MM.1S (cell line): ENCODE results near the gene KRT8.

ENCODE experiments used
- DNase-seq: peaks from one replicate; pipeline ENCODE4 v3.0.0-alpha.2; 2015
- H2AFZ ChIP-seq: fragments of 300-600 bp; sonication (generic); 2 replicates; pipeline ENCODE4 v1.6.0; 2016; ENCODE audit warnings: antibody characterized with exemption, low read length
- H3F3A ChIP-seq: fragments of 300-600 bp; sonication (generic); 2 replicates; pipeline ENCODE4 v1.6.1; 2016; ENCODE audit warnings: mild to moderate bottlenecking, antibody characterized with exemption, low read length, moderate library complexity, mixed read lengths; ENCODE audit not compliant: insufficient read depth
- H3K27ac ChIP-seq: fragments of 300-600 bp; sonication (generic); 2 replicates; pipeline ENCODE4 v1.5.1; 2016; ENCODE audit warnings: mild to moderate bottlenecking, low read length
- H3K27me3 ChIP-seq: fragments of 300-600 bp; sonication (generic); replicated peaks from 2 replicates; pipeline ENCODE4 v1.6.0; 2016; ENCODE audit warnings: low read length; ENCODE audit not compliant: insufficient read depth
- H3K36me3 ChIP-seq: fragments of 300-600 bp; sonication (generic); replicated peaks from 2 replicates; pipeline ENCODE4 v1.6.1; 2016; ENCODE audit warnings: mild to moderate bottlenecking, low read length, mixed read lengths; ENCODE audit not compliant: insufficient read depth
- H3K4me1 ChIP-seq: fragments of 300-600 bp; sonication (generic); 2 replicates; pipeline ENCODE4 v1.6.1; 2016; ENCODE audit warnings: low read length, mixed read lengths
- H3K4me2 ChIP-seq: fragments of 300-600 bp; sonication (generic); 2 replicates; pipeline ENCODE4 v1.6.0; 2016; ENCODE audit warnings: low read depth, low read length
- H3K4me3 ChIP-seq: fragments of 300-600 bp; sonication (generic); 2 replicates; pipeline ENCODE4 v1.5.1; 2016; ENCODE audit warnings: low read length, mixed read lengths
- H3K79me2 ChIP-seq: fragments of 300-600 bp; sonication (generic); 2 replicates; pipeline ENCODE4 v1.6.1; 2016; ENCODE audit warnings: mixed run types, low read length, mixed read lengths
- H3K9ac ChIP-seq: fragments of 300-600 bp; sonication (generic); 2 replicates; pipeline ENCODE4 v1.6.1; 2016; ENCODE audit warnings: low read length, mixed read lengths
- H3K9me2 ChIP-seq: fragments of 300-600 bp; sonication (generic); replicated peaks from 2 replicates; pipeline ENCODE4 v1.6.1; 2016; ENCODE audit warnings: mild to moderate bottlenecking, low read length, mixed read lengths; ENCODE audit not compliant: insufficient read depth
- H3K9me3 ChIP-seq: fragments of 300-600 bp; sonication (generic); replicated peaks from 2 replicates; pipeline ENCODE4 v1.6.1; 2016; ENCODE audit warnings: mild to moderate bottlenecking, low read length, mixed read lengths; ENCODE audit not compliant: insufficient read depth
- H4K20me1 ChIP-seq: fragments of 300-600 bp; sonication (generic); 2 replicates; pipeline ENCODE4 v1.6.1; 2016; ENCODE audit warnings: mild to moderate bottlenecking, low read length, moderate library complexity, mixed read lengths; ENCODE audit not compliant: insufficient read depth
- CTCF ChIP-seq: fragments of 300-600 bp; sonication (generic); IDR thresholded peaks from 2 replicates; pipeline ENCODE4 v1.5.1; 2016; ENCODE audit warnings: antibody characterized with exemption, low read length, mixed read lengths
- EZH2 ChIP-seq: fragments of 300-600 bp; sonication (generic); optimal IDR thresholded peaks from 2 replicates; pipeline ENCODE3; 2017; ENCODE audit warnings: low read depth, mild to moderate bottlenecking, antibody characterized with exemption, low read length, mixed read lengths
- EZH2phosphoT487 ChIP-seq: fragments of 300-600 bp; sonication (generic); IDR thresholded peaks from 2 replicates; pipeline ENCODE4 v1.6.1; 2018; ENCODE audit warnings: antibody characterized with exemption, low read length

Gene KRT8

GRCh38 chr12:52876372-52876771, 28.5 kb downstream of the KRT8 start:
- Histone ChIP-seq H3K4me3 (no peak overlapping the region), H3K9me3 (no peaks in the 10 kb centered on the region), H3K9ac (no peak overlapping the region), H3K4me2 (no peak overlapping the region), H3K9me2 (no peaks in the 10 kb centered on the region), H3K27me3 (no peaks in the 10 kb centered on the region; the same call in 1 of the 2 replicates), H3K4me1 (0 out of 2 replicates have a peak, but pooled peaks cover 8% of the 10 kb centered on the region), H3K27ac (no peak overlapping the region), H3K79me2 (no peaks in the 10 kb centered on the region), H4K20me1 (no peaks in the 10 kb centered on the region), H3K36me3 (no peaks in the 10 kb centered on the region), H3F3A (no peaks in the 10 kb centered on the region), H2AFZ (no peak overlapping the region)
- DNase-seq: no peak
- TF ChIP-seq EZH2 (no peak), CTCF (no peak), EZH2phosphoT487 (no peak)

DNA sequence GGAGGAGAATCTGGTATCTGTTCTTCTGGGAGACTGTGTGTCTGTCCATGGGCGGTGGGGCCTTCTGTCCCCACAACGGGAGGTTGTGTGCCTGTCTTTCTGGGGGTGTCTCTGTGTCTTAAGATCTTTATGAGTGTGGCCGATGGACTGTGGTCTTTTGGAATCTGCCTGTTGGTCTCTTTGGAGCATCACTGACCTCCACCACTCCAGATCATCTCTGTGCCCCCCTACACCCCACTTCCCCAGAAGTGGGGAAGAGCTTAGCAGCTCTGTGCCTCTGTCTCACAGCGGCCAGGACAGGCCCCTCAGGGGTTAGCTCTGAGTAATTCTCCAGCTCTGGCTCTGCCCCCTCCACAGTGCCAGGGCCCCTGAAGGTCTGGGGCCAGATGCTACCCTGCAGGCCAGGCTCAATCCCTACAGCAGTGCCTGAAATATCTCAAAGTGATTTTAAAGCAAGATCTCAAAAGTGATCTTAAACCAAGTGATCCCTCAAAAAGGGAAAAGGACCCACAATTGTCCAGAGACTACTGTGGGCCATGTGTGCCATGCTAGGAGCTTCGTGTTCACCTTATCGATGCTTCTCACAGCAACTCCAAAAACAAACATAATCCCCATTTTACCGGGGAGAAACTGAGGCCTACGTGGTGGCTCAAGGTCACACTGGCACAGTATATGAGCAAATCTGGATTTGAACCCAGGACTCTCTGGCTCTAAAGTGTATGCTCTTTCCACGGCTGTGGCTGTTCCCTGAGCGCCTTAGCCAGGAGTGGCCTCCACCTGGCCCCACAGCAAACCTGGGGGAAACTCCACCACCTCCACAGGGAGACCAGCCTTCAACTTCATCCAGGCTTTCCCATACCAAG, 30.1 kb downstream of the KRT8 start:
- peak overlapping the region; percentile 46; the same call in 1 of the 2 replicates for H2AFZ ChIP-seq
- peak overlapping the region; percentile 57 for H3K4me3 ChIP-seq
- no peaks in the 10 kb centered on the region for H3K36me3 ChIP-seq
- DNase-seq: no peak
- H3K9me3 ChIP-seq: no peaks in the 10 kb centered on the region
- 0 out of 2 replicates have a peak, but pooled peaks cover 9% of the 10 kb centered on the region for H3K4me1 ChIP-seq
- no peaks in the 10 kb centered on the region for H3F3A ChIP-seq
- peak overlapping the region; percentile 55; the same call in 1 of the 2 replicates for H3K4me2 ChIP-seq
- H3K9ac ChIP-seq: peak overlapping the region; percentile 9; the same call in 1 of the 2 replicates
- no peaks in the 10 kb centered on the region for H3K27me3 ChIP-seq
- H3K9me2 ChIP-seq: no peaks in the 10 kb centered on the region
- H3K79me2 ChIP-seq: no peaks in the 10 kb centered on the region
- TF ChIP-seq EZH2 (no peak), EZH2phosphoT487 (no peak), CTCF (no peak)
- no peaks in the 10 kb centered on the region for H4K20me1 ChIP-seq
- no peak overlapping the region for H3K27ac ChIP-seq

GRCh38 chr12:52873832-52874572, 30.9 kb downstream of the KRT8 start:
- Histone ChIP-seq H4K20me1 (no peaks in the 10 kb centered on the region), H3K79me2 (no peaks in the 10 kb centered on the region), H3K36me3 (no peaks in the 10 kb centered on the region), H2AFZ (peak overlapping the region; percentile 75), H3F3A (no peaks in the 10 kb centered on the region), H3K4me2 (peak overlapping the region; percentile 84), H3K27me3 (no peaks in the 10 kb centered on the region), H3K9me3 (no peaks in the 10 kb centered on the region), H3K9me2 (no peaks in the 10 kb centered on the region), H3K9ac (peak overlapping the region; percentile 67; the same call in 1 of the 2 replicates), H3K4me3 (peak overlapping the region; percentile 57), H3K27ac (no peak overlapping the region), H3K4me1 (0 out of 2 replicates have a peak, but pooled peaks cover 9% of the 10 kb centered on the region)
- no peak for TF ChIP-seq CTCF
- no peak for TF ChIP-seq EZH2phosphoT487
- no peak for TF ChIP-seq EZH2
- DNase-seq: no peak
